Measurements from ENCODE around the gene DAGLA.

Gene DAGLA

GRCh38 chr11:61718046-61718531, 37.9 kb downstream of the DAGLA start:
- Histone ChIP-seq H3K9me2 (ENCODE audit: low read depth, low read length) (no peaks in the 10 kb centered on the region), H3K4me3 (ENCODE audit: low read depth, low read length, poor library complexity, severe bottlenecking) (no peak overlapping the region), H3K9me3 (ENCODE audit: low read length) (no peaks in the 10 kb centered on the region), H4K20me1 (ENCODE audit: insufficient read depth, low read length) (no peaks in the 10 kb centered on the region), H3F3A (ENCODE audit: insufficient read depth, low read length) (no peaks in the 10 kb centered on the region), H3K4me1 (ENCODE audit: insufficient read depth, low read length, severe bottlenecking) (no peaks in the 10 kb centered on the region), H3K27me3 (ENCODE audit: insufficient read depth, low read length) (0 out of 2 replicates have a peak, but pooled peaks cover 4% of the 10 kb centered on the region), H3K9ac (ENCODE audit: low read length) (no peak overlapping the region), H2AFZ (ENCODE audit: low read length) (no peak overlapping the region), H3K79me2 (ENCODE audit: insufficient read depth, low read length) (no peaks in the 10 kb centered on the region), H3K36me3 (ENCODE audit: insufficient read depth, low read length) (no peaks in the 10 kb centered on the region), H3K4me2 (ENCODE audit: low read length) (no peak overlapping the region), H3K27ac (ENCODE audit: low read depth, low read length, poor library complexity, severe bottlenecking) (no peak overlapping the region)
- TF ChIP-seq, protein P1, sequence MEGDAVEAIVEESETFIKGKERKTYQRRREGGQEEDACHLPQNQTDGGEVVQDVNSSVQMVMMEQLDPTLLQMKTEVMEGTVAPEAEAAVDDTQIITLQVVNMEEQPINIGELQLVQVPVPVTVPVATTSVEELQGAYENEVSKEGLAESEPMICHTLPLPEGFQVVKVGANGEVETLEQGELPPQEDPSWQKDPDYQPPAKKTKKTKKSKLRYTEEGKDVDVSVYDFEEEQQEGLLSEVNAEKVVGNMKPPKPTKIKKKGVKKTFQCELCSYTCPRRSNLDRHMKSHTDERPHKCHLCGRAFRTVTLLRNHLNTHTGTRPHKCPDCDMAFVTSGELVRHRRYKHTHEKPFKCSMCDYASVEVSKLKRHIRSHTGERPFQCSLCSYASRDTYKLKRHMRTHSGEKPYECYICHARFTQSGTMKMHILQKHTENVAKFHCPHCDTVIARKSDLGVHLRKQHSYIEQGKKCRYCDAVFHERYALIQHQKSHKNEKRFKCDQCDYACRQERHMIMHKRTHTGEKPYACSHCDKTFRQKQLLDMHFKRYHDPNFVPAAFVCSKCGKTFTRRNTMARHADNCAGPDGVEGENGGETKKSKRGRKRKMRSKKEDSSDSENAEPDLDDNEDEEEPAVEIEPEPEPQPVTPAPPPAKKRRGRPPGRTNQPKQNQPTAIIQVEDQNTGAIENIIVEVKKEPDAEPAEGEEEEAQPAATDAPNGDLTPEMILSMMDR (IDR thresholded peaks at IDR 0.05; ENCODE audit: low read length): no peak
- no peak for TF ChIP-seq EZH2 (IDR thresholded peaks at IDR 0.05; ENCODE audit: borderline replicate concordance, low read length)

GRCh38 chr11:61718621-61719302, 38.6 kb downstream of the DAGLA start:
- Histone ChIP-seq H3K4me1 (ENCODE audit: insufficient read depth, low read length, severe bottlenecking) (no peaks in the 10 kb centered on the region), H3K9ac (ENCODE audit: low read length) (no peak overlapping the region), H3K36me3 (ENCODE audit: insufficient read depth, low read length) (no peaks in the 10 kb centered on the region), H3K27ac (ENCODE audit: low read depth, low read length, poor library complexity, severe bottlenecking) (no peak overlapping the region), H3K79me2 (ENCODE audit: insufficient read depth, low read length) (no peaks in the 10 kb centered on the region), H2AFZ (ENCODE audit: low read length) (no peak overlapping the region), H3K9me2 (ENCODE audit: low read depth, low read length) (no peaks in the 10 kb centered on the region), H3F3A (ENCODE audit: insufficient read depth, low read length) (no peaks in the 10 kb centered on the region), H3K9me3 (ENCODE audit: low read length) (no peaks in the 10 kb centered on the region), H4K20me1 (ENCODE audit: insufficient read depth, low read length) (no peaks in the 10 kb centered on the region), H3K4me3 (ENCODE audit: low read depth, low read length, poor library complexity, severe bottlenecking) (no peak overlapping the region), H3K27me3 (ENCODE audit: insufficient read depth, low read length) (0 out of 2 replicates have a peak, but pooled peaks cover 4% of the 10 kb centered on the region), H3K4me2 (ENCODE audit: low read length) (no peak overlapping the region)
- TF ChIP-seq, protein P1 (IDR thresholded peaks at IDR 0.05; ENCODE audit: low read length): no peak
- no peak for TF ChIP-seq EZH2 (IDR thresholded peaks at IDR 0.05; ENCODE audit: borderline replicate concordance, low read length)

- H3K79me2 ChIP-seq (ENCODE audit: insufficient read depth, low read length): no peaks in the 10 kb centered on the region
- H3K4me1 ChIP-seq (ENCODE audit: insufficient read depth, low read length, severe bottlenecking): no peaks in the 10 kb centered on the region
- H4K20me1 ChIP-seq (ENCODE audit: insufficient read depth, low read length): no peaks in the 10 kb centered on the region
- no peak overlapping the region for H3K4me2 ChIP-seq (ENCODE audit: low read length)
- no peak overlapping the region for H3K27ac ChIP-seq (ENCODE audit: low read depth, low read length, poor library complexity, severe bottlenecking)
- no peaks in the 10 kb centered on the region for H3K9me2 ChIP-seq (ENCODE audit: low read depth, low read length)
- H3K4me3 ChIP-seq (ENCODE audit: low read depth, low read length, poor library complexity, severe bottlenecking): no peak overlapping the region
- TF ChIP-seq, protein P1 (IDR thresholded peaks at IDR 0.05; ENCODE audit: low read length): no peak
- no peak for TF ChIP-seq EZH2 (IDR thresholded peaks at IDR 0.05; ENCODE audit: borderline replicate concordance, low read length)
- no peaks in the 10 kb centered on the region for H3K27me3 ChIP-seq (ENCODE audit: insufficient read depth, low read length)
- H3F3A ChIP-seq (ENCODE audit: insufficient read depth, low read length): no peaks in the 10 kb centered on the region
- H2AFZ ChIP-seq (ENCODE audit: low read length): no peak overlapping the region
- H3K9ac ChIP-seq (ENCODE audit: low read length): no peak overlapping the region
- H3K9me3 ChIP-seq (ENCODE audit: low read length): no peaks in the 10 kb centered on the region
- no peaks in the 10 kb centered on the region for H3K36me3 ChIP-seq (ENCODE audit: insufficient read depth, low read length)
These were observed 39.8 kb downstream of the DAGLA start for GRCh38 chr11:61719978-61720377.

Measured in OCI-LY1 (cell line).